ENCODE measurements around the gene XPR1. TPM values are rescaled to one million over a fixed set of nuclear protein-coding genes. Genes with fewer than 3 reads are reported as not detected.

XPR1 gene
- total RNA-seq, 1 experiment from 2014 or later, result 19.9 TPM

GRCh38 chr1:180901076-180901990 is 269.5 kb downstream of the XPR1 start:
- H3K4me1 ChIP-seq (ENCODE audit: control insufficient read depth in 1 of 2, insufficient read depth in 2 of 2, low read length in 2 of 2), result no peaks in the 10 kb centered on the region
- ChIA-PET RAD21 (ENCODE audit: low non-redundant PET in 1 of 2, low total read pairs in 2 of 2, uncharacterized antibody in 2 of 2, unreplicated experiment in 2 of 2) (no interaction called here), POLR2A (no interaction called here), CTCF (interaction anchor here (1.1 kb wide), 1 partner anchor 19 kb away, joined by 4 read pairs; no protein-coding TSS in a partner anchor)
- no peaks in the 10 kb centered on the region for H4K20me1 ChIP-seq (ENCODE audit: insufficient read depth)
- no TSS peak for BruUV-seq (replicated peaks)
- no peaks in the 10 kb centered on the region for H3K27me3 ChIP-seq (ENCODE audit: insufficient read depth, low read length)
- no peaks in the 10 kb centered on the region for H3K79me2 ChIP-seq (ENCODE audit: insufficient read depth, low read length)
- DNase-seq (ENCODE audit: low read depth, low spot score) (no peak), ATAC-seq (no peak)
- H3K4me2 ChIP-seq (ENCODE audit: low read length), result no peak overlapping the region
- no peaks in the 10 kb centered on the region for H3K9me2 ChIP-seq (ENCODE audit: insufficient read depth)
- H3K4me3 ChIP-seq (replicated peaks in 1 of 2; ENCODE audit: low read depth in 1 of 2, low read length in 2 of 2), result no peak overlapping the region
- no peak overlapping the region for H3K9ac ChIP-seq (ENCODE audit: low read length)
- TF ChIP-seq CEBPB (IDR thresholded peaks at IDR 0.05; ENCODE audit: low read depth), result no peak
- TF ChIP-seq RAD21 (IDR thresholded peaks at IDR 0.05; ENCODE audit: low read depth), result no peak
- no peak for TF ChIP-seq CBX3 (IDR thresholded peaks at IDR 0.05; ENCODE audit: low read depth)
- TF ChIP-seq JUND (IDR thresholded peaks at IDR 0.05), result no peak
- TF ChIP-seq, protein P1, sequence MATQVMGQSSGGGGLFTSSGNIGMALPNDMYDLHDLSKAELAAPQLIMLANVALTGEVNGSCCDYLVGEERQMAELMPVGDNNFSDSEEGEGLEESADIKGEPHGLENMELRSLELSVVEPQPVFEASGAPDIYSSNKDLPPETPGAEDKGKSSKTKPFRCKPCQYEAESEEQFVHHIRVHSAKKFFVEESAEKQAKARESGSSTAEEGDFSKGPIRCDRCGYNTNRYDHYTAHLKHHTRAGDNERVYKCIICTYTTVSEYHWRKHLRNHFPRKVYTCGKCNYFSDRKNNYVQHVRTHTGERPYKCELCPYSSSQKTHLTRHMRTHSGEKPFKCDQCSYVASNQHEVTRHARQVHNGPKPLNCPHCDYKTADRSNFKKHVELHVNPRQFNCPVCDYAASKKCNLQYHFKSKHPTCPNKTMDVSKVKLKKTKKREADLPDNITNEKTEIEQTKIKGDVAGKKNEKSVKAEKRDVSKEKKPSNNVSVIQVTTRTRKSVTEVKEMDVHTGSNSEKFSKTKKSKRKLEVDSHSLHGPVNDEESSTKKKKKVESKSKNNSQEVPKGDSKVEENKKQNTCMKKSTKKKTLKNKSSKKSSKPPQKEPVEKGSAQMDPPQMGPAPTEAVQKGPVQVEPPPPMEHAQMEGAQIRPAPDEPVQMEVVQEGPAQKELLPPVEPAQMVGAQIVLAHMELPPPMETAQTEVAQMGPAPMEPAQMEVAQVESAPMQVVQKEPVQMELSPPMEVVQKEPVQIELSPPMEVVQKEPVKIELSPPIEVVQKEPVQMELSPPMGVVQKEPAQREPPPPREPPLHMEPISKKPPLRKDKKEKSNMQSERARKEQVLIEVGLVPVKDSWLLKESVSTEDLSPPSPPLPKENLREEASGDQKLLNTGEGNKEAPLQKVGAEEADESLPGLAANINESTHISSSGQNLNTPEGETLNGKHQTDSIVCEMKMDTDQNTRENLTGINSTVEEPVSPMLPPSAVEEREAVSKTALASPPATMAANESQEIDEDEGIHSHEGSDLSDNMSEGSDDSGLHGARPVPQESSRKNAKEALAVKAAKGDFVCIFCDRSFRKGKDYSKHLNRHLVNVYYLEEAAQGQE (IDR thresholded peaks at IDR 0.05; ENCODE audit: low read depth), result no peak
- TF ChIP-seq YY1 (IDR thresholded peaks at IDR 0.05; ENCODE audit: extremely low read depth, insufficient replicate concordance, low read depth, low read length), result no peak
- TF ChIP-seq ATF3 (IDR thresholded peaks at IDR 0.05), result no peak
- TF ChIP-seq ZBTB33 (IDR thresholded peaks at IDR 0.05; ENCODE audit: extremely low read depth, insufficient replicate concordance, low read length), result no peak
- no peak for TF ChIP-seq FOSL1 (IDR thresholded peaks at IDR 0.05; ENCODE audit: low read depth)
- no peak for TF ChIP-seq ZFX (IDR thresholded peaks at IDR 0.05)
- no peak for TF ChIP-seq TCF7L2 (IDR thresholded peaks at IDR 0.05; ENCODE audit: borderline replicate concordance, extremely low read depth, insufficient read depth, insufficient read length)
- no peak for TF ChIP-seq ZNF274 (IDR thresholded peaks at IDR 0.05; ENCODE audit: low read depth, low read length)
- no peak for TF ChIP-seq SP1 (IDR thresholded peaks at IDR 0.05; ENCODE audit: low read depth)
- TF ChIP-seq EGR1 (IDR thresholded peaks at IDR 0.05; ENCODE audit: low read depth), result no peak
- TF ChIP-seq CTCF (IDR thresholded peaks at IDR 0.05 in 2 of 3, conservative IDR thresholded peaks at IDR 0.05 in 1 of 3; ENCODE audit: borderline replicate concordance in 1 of 3, insufficient read depth in 1 of 3, low read depth in 2 of 3, low read length in 2 of 3), result no peak
- TF ChIP-seq, protein P2, sequence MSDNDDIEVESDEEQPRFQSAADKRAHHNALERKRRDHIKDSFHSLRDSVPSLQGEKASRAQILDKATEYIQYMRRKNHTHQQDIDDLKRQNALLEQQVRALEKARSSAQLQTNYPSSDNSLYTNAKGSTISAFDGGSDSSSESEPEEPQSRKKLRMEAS (IDR thresholded peaks at IDR 0.05), result no peak
- no peak for TF ChIP-seq POLR2A (IDR thresholded peaks at IDR 0.05; ENCODE audit: borderline replicate concordance, extremely low read depth, insufficient read depth, insufficient read length)
- H3K27ac ChIP-seq (ENCODE audit: low read depth, low read length), result no peak overlapping the region
- H2AFZ ChIP-seq (ENCODE audit: low read depth, low read length, poor library complexity, severe bottlenecking), result no peak overlapping the region
- intact Hi-C loops (cut with micrococcal nuclease), result no loop called here
- no peaks in the 10 kb centered on the region for H3K36me3 ChIP-seq (ENCODE audit: control insufficient read depth in 1 of 2, insufficient read depth in 2 of 2, low read length in 2 of 2)
- H3K9me3 ChIP-seq (ENCODE audit: control insufficient read depth in 1 of 2, insufficient read depth in 1 of 2, low read depth in 1 of 2, low read length in 2 of 2), result no peaks in the 10 kb centered on the region

All from HCT116 (cell line).